NCI-H2029 (cell line): ENCODE data around the gene ZNF613.
A peak's percentile ranks its signal among the peaks of the same experiment; 100 is the strongest.
"Not testable (repeated sequence)": the region's sequence is repeated elsewhere in the genome, so short reads cannot be mapped to it uniquely, and the experiment has no call there.

ENCODE experiments used
- DNase-seq: peaks from one replicate; lab custom pipeline; 2025; lab: John Stamatoyannopoulos, UW

The ZNF613 gene

GRCh38 chr19:51926784-51927741 lies at the start of gene ZNF613:
Gene ZNF613, plus strand, starts transcription at chr19:51927472. Its CDS starts 8,749 bp downstream, at chr19:51936221.
- peak; percentile 89 for DNase-seq

GRCh38 chr19:51882518-51882917 lies 44.8 kb upstream of the ZNF613 start:
- no peak for DNase-seq

DNA sequence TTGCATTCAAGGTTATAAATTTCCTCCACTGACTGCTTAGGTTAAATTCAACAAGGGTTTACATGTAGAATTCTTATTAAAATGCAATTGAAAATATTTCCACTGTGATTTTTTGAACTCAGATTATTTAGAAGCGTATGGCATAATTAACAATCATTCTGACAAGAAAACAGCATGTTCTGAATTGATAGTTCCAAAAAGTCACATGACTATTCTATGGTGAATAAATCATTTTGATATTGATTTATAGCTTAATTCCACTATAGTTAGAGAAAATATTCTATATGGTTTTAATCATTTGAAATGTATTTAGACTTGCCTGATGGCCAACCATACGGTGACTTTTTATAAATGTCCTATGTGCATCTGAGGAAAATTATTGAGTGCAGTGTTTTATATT lies 42.6 kb upstream of the ZNF613 start:
- DNase-seq, result no peak

DNA sequence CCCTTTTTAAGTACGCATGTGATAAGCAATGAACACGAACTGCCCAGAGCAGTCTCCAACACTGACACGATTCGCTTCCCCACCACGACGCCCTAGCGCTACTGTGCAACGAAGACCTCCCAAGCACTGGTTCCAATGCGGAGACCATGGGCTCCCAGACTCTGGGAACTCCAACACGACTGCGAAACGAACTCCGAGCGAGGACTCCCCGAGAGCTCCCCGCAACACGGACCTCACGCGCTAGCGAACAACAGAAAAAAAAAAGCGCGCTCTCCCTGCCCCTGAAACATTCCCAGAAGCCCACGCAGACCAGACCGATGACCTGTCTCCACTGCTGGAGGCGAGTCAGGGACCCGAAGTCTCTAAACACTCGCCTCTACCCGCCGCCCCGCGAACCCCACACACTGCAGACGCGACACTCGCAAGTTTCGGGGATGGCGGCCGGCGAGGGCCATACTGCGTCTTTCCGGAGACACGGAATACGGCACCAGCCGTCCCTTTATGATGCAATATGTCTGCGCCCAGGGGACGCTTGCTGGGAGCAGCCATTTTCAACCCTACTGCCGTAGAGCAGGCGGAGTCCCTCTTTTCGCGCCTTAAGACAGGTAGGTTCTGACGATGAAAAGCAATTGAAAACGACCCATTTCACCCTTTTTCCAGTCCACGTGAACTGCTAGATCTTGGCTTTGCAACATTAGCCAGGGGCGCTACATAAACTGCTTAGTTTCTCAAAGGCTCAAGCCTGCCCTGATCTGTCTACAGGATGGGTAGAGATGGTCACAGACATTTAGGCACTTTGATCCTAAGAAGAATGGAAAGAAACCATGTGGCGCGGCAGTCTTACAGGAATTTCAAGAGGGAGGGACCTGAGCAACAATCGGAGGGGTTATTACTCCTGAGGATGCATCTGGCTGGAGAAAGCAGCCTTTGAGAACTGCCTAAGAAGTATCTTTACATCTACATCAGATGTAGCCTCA lies 39.5 kb upstream of the ZNF613 start, which contains the start of gene ZNF577:
ZNF577 (minus strand) TSS at position 430 of the 977 bp plus-strand sequence. CDS start 7,569 bp downstream, outside the sequence.
- DNase-seq, result no peak

DNA sequence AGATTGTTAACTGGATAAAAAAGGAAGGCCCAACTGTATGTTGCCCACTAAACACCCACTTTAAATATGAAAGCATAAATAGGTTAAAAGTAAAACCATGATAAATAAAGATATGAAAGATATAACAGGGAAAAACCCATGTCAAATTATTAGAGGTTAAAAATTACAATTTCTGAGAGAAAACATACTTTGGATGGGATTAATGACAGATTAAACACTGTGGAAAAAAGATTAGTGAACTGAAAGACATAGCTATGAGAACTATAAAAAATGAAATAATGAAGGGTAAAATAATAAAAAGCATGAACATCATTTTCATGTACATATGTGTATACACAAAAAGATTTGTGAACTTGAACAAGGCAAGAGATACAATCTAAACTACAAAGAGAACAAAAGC lies 37.3 kb upstream of the ZNF613 start:
- DNase-seq, result no peak

DNA sequence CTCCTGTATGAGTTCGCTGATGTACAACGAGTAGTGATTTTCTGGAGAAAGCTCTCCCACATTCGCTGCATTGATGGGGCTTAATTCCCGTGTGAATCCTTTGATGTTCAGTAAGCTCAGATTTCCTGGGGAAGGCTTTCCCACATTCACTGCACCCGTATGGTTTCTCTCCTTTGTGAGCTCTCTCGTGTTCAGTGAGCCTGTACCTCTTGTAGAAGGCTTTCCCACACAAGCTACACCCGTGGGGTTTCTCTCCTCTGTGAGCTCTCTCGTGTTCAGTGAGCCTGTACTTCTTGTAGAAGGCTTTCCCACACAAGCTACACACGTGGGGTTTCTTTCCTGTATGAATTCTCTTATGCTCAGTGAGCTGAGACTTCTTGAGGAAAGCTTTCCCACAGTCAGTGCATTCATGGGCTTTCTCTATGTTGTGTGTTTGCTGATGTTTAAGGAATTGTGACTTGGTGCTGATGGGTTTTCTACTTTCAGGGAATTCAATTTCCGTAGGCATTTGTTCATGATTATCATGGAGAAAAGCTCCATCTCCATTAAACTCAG lies 36.0 kb upstream of the ZNF613 start:
- DNase-seq, result no peak

- DNase-seq, result no peak
Observed at GRCh38 chr19:51901860-51902259, 25.4 kb upstream of the ZNF613 start.

DNA sequence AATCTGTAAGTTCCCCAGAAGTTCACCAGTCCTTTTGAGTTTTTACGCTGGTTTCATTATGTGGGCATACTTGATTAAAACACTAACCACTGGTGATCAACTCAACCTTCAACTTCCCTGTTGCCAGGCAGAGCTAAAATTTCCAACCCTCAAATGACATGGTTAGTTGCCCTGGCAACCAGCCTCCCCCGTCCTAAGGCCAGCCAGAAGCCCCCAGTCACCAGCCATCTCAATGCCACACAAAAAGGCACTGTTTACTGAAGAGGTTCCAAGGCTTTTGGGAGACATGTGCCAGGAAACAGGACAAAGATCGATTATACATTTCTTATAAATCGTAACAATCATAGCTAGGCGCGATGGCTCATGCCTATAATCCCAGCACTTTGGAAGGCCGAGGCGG lies 24.1 kb upstream of the ZNF613 start:
- DNase-seq, result no peak

GRCh38 chr19:51904331-51905165 lies 22.7 kb upstream of the ZNF613 start, which contains the start of gene ZNF649:
Gene ZNF649, minus strand, starts transcription at chr19:51905017. Its CDS starts 4,910 bp downstream, at chr19:51900107.
- DNase-seq, result peak; percentile 71

GRCh38 chr19:51905206-51905605 lies 22.1 kb upstream of the ZNF613 start:
- no peak for DNase-seq

DNA sequence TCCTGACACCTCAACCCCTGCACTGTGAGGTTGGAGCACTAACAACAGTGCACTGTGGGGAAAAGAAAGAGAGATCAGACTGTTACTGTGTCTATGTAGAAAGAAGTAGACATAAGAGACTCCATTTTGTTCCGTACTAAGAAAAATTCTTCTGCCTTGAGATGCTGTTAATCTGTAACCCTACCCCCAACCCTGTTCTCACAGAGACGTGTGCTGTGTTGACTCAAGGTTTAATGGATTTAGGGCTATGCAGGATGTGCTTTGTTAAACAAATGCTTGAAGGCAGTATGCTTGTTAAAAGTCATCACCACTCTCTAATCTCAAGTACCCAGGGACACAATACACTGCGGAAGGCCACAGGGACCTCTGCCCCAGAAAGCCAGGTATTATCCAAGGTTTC lies 21.6 kb upstream of the ZNF613 start:
- not testable (repeated sequence) for DNase-seq

DNA sequence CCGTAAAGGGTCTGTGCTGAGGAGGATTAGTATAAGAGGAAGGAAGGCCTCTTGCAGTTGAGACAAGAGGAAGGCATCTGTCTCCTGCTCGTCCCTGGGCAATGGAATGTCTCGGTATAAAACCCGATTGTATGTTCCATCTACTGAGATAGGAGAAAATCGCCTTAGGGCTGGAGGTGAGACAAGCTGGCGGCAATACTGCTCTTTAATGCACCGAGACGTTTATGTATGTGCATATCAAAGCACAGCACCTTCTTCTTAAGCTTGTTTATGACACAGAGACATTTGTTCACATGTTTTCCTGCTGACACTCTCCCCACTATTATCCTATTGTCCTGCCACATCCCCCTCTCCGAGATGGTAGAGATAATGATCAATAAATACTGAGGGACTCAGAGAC lies 21.2 kb upstream of the ZNF613 start:
- not testable (repeated sequence) for DNase-seq

DNA sequence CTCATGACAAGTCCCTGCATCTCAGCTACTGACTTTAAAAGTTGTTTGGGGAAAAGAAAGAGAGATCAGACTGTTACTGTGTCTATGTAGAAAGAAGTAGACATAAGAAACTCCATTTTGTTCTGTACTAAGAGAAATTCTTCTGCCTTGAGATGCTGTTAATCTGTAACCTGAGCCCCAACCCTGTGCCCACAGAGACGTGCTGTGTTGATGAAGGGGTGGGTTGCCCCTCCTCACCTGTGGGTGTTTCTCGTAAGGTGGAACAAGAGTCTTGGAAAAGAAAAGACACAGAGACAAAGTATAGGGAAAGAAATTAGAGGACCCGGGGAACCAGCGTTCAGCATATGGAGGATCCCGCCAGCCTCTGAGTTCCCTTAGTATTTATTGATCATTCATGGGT lies 19.3 kb upstream of the ZNF613 start:
- not testable (repeated sequence) for DNase-seq

DNA sequence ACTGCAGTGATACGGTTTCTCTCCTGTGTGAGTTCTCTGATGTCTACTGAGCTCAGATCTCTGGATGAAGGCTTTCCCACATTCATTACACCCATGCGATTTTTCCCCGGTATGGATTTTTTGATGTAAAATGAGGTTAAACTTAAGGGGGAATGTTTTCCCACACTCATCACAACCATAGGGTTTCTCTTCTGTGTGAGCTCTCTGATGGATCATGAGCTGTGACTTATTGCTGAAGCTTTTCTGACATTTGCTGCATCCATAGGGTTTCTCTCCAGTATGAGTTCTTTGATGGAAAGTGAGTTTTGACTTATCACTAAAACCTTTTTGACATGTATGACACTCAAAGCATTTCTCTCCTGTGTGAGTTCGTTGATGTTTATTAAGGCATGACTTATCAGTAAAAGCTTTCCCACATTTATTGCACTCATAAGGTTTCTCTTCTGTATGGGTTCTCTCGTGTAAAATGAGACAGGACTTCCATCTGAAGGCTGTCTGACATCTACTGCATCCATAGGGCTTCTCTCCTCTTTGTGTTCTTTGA lies 11.9 kb upstream of the ZNF613 start:
- no peak for DNase-seq

DNA sequence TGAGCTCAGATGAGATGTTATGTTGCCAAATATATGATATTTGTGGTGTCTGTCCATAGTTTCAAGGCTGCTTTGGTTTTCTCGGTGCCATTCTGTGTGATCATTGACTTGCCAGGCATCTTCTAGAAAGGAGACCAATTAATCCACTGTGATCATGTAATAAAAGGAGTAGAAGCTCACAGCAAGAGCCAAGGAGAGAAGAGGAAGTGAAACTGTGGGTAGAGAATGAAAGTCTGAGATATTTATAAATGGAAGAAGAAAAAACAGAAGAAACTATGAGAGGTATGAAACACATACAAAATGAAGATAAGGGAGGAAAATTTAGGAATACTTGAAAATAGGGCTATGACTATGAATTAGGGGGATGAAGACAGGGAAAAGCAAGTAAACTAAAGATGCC lies 11.1 kb upstream of the ZNF613 start:
- DNase-seq, result no peak

DNA sequence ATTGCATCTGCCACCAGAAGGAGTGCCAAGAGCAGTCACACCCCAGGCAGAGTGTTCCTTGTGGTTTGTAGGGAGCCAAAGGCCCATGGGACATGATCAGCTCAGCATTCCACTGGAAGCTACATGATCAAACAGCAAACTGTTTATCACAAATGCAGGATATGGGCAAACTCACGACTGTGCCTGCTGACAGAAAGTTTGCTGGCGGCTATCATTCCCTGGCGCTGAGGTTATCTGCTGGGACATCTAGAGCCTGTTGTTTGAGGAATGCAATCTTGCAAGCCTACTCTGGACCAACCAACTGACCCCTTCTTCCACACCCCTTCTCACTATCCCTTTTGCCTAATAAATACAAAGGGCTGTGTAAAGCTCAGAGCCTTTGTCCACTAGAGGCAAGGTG lies 7.7 kb upstream of the ZNF613 start:
- no peak for DNase-seq

DNA sequence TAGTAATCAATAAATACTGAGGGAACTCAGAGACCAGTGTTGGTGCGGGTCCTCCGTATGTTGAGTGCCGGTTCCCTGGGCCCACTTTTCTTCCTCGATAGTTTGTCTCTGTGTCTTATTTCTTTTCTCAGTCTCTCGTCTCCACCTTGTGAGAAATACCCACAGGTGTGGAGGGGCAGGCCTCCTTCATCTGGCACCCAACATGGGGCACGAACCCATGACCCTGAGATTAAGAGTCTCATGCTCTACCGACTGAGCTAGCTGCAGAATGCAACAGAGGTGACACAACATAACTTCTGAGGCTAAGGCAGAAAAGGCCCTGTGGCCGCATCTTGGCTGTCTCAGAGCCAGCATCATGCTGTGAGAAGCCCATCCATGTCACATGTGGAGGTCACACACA lies 5.3 kb upstream of the ZNF613 start:
- DNase-seq, result no peak

DNA sequence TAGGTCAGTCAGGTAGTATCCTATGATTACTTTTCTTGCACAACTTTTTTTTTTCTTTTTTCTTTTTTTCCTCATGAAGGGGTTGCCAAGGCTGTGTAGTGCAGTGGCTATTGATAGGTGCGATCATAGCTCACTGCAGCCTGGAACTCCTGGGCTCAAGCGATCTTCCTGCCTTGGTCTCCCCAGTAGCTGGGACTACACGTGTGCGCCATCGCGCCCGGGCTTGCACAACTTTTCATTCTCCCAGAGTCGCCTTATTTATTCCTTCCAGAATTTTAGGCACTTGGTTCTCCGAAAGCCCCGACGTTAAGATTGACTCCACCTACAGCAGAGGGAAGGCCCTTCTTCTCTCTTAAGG lies 867 bp upstream of the ZNF613 start:
- no peak for DNase-seq

DNA sequence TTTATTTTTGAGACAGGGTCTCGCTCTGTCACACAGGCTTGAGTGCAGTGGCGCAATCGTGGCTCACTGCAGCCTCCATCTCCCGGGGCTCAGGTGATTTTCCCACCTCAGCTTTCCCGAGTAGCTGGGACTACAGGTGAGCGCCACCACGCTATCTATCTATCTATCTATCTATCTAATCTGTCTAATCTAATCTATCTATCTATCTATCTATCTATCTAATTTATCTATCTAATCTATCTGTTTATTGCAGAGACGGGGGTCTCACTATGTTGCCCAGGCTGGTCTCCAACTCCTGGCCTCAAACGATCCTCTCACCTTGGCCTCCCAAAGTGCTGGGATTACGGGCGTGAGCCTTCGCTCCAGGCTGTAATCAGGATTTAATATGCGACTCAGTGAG lies 587 bp downstream of the ZNF613 start:
- DNase-seq, result no peak

GRCh38 chr19:51931921-51932320 lies 4.6 kb downstream of the ZNF613 start:
- DNase-seq, result no peak

DNA sequence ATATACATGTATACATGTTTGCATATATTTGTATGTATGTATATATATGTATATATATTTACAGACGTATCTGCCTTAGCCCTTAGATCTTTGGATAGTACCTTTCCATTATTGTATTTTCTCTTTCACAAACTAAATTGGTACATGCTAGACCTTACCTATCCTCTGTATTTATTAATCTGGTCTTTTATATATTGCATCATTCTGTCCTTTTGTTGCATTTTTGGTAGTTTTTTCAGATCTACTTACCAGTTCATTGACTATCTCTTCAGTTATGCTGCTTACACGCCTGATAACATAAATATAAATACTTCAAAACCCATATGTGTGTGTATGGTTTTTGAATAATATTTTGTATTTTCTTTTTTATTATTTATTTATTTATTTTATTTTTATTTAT lies 11.7 kb downstream of the ZNF613 start:
- no peak for DNase-seq
